ENCODE measurements around the gene RMRP.

DNA sequence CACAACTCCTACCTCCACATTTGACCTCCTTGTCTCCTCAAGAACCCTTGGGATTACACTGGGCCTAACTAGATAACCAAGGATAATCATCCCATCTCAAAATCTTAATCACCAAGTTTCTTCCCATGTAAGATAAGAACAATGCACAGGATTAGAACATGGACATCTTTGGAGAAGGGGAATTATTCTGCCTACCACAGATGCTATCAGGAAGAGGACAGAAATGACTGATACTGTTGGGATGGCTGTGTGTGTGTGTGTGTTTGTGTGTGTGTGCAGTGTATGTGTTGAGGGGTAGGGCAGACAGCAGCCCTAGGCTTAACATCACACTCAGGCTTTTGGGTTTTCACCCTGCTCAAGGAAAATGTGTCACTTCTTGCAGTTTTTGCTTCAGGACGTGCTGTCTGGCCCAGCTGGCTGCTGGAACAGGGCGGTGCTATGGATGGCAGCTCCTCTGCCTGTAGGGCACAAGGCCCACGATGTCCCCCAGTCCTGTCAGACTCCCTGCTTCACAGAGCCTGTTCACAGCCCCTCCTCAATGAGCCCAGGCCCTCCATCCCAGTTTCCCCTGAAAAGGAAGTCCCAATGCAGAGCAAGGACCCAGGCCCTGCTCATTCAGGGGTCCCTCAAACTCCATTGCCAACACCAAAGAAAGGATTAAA is 23.7 kb upstream of the RMRP start:
- TF ChIP-seq, protein P1, sequence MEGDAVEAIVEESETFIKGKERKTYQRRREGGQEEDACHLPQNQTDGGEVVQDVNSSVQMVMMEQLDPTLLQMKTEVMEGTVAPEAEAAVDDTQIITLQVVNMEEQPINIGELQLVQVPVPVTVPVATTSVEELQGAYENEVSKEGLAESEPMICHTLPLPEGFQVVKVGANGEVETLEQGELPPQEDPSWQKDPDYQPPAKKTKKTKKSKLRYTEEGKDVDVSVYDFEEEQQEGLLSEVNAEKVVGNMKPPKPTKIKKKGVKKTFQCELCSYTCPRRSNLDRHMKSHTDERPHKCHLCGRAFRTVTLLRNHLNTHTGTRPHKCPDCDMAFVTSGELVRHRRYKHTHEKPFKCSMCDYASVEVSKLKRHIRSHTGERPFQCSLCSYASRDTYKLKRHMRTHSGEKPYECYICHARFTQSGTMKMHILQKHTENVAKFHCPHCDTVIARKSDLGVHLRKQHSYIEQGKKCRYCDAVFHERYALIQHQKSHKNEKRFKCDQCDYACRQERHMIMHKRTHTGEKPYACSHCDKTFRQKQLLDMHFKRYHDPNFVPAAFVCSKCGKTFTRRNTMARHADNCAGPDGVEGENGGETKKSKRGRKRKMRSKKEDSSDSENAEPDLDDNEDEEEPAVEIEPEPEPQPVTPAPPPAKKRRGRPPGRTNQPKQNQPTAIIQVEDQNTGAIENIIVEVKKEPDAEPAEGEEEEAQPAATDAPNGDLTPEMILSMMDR (IDR thresholded peaks at IDR 0.05; ENCODE audit: low read depth, low read length), result no peak
- TF ChIP-seq MYC (IDR thresholded peaks at IDR 0.05; ENCODE audit: low read depth, low read length), result no peak
